ENCODE results near the gene OBSCN. TPM values are rescaled to one million over a fixed set of nuclear protein-coding genes. Genes with fewer than 3 reads are reported as not detected.

The OBSCN gene
- total and polyA plus RNA-seq, 2 of the 13 experiments (the other 11 are each of a cell fraction or from before 2014, with no cell fraction given), result 0.20 TPM

DNA sequence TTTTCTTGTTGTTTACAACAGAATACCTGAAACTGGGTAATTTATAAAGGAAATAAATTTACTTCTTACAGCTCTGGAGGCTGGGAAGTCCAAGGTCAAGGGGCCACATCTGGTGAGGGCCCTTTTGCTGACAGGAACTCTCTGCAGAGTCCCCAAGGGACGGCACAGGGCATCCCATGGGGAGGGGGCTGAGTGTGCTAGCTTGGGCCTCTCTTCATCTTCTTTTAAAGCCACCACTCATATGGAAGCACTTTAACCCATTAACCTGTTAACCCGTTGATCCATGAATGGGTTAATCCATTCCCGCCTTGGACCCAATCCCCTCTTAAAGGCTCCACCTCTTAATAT is 76.3 kb downstream of the OBSCN start (continued):
- TF ChIP-seq RBM22 (optimal IDR thresholded peaks at IDR 0.05; ENCODE audit: low read length), result no peak
- no peak for TF ChIP-seq DMAP1 (CRISPR knock-in tag; IDR thresholded peaks at IDR 0.05)
- TF ChIP-seq EZH2 (conservative IDR thresholded peaks at IDR 0.05; ENCODE audit: low read depth, low read length), result no peak
- no peak for TF ChIP-seq RFX3 (CRISPR knock-in tag; IDR thresholded peaks at IDR 0.05)

DNA sequence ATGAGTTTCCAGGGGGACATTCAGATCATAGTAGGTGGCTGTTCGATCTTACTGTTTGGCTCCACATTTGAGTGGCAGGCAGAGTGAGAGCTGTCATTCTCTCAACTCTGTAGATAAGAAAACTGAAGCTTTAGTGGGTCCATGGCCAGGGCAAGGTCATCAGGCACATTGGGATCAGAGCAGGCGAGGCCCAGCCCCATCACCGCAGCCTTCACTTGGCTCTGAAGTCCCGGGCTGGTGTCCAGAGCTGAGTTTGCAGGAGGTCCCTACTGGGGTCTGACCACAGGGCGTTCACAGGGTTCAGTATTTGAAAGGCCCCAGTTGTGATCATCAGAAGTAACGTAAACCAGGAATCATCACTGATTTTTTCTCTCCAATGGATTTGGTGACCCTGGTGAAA is 76.7 kb downstream of the OBSCN start:
- H3K4me3 ChIP-seq (replicated peaks in 1 of 3; ENCODE audit: insufficient read depth in 1 of 3, low read depth in 2 of 3, low read length in 3 of 3), result no peak overlapping the region
- no peaks in the 10 kb centered on the region for H4K20me1 ChIP-seq (ENCODE audit: insufficient read depth, low read length)
- in situ Hi-C loops (cut with HindIII; ENCODE audit: extremely low pct_ligation_motif_present, low pct_unique_long_range_greater_than_20kb), result no loop called here
- no peak overlapping the region for H3K27ac ChIP-seq (ENCODE audit: extremely low read length, insufficient read depth, low read length)
- ATAC-seq (no peak), DNase-seq (ENCODE audit: low spot score) (no peak), FAIRE-seq (no peak)
- TF ChIP-seq MTERF4 (CRISPR knock-in tag; IDR thresholded peaks at IDR 0.05) (no peak), FOXP4 (CRISPR knock-in tag; IDR thresholded peaks at IDR 0.05) (no peak), MIER2 (CRISPR knock-in tag; IDR thresholded peaks at IDR 0.05) (no peak), MIXL1 (CRISPR knock-in tag; IDR thresholded peaks at IDR 0.05) (no peak), ZSCAN22 (CRISPR knock-in tag; IDR thresholded peaks at IDR 0.05) (no peak), POLR2AphosphoS2 (IDR thresholded peaks at IDR 0.05; ENCODE audit: low read depth, low read length) (no peak), ZNF10 (CRISPR knock-in tag; IDR thresholded peaks at IDR 0.05; ENCODE audit: borderline replicate concordance, low read depth) (no peak), ZMAT3 (CRISPR knock-in tag; conservative IDR thresholded peaks at IDR 0.05) (no peak), ZNF674 (CRISPR knock-in tag; IDR thresholded peaks at IDR 0.05; ENCODE audit: low read depth) (no peak), ZNF574 (CRISPR knock-in tag; IDR thresholded peaks at IDR 0.05) (no peak), CERS6 (CRISPR knock-in tag; IDR thresholded peaks at IDR 0.05) (no peak), ZFX (CRISPR knock-in tag; IDR thresholded peaks at IDR 0.05; ENCODE audit: low read depth) (no peak), RBAK (CRISPR knock-in tag; IDR thresholded peaks at IDR 0.05) (no peak), ZNF33B (CRISPR knock-in tag; IDR thresholded peaks at IDR 0.05) (no peak)
- TF ChIP-seq, protein P1, sequence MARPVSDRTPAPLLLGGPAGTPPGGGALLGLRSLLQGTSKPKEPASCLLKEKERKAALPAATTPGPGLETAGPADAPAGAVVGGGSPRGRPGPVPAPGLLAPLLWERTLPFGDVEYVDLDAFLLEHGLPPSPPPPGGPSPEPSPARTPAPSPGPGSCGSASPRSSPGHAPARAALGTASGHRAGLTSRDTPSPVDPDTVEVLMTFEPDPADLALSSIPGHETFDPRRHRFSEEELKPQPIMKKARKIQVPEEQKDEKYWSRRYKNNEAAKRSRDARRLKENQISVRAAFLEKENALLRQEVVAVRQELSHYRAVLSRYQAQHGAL (CRISPR knock-in tag; IDR thresholded peaks at IDR 0.05; ENCODE audit: not compliant biosample characterization), result no peak
- peaks cover 5% of the 10 kb centered on the region; the same call in 1 of the 2 replicates for H3K4me1 ChIP-seq (ENCODE audit: insufficient read depth, low read length)
- ChIA-PET CTCF (ENCODE audit: low intra/inter-chr PET ratio, low total read pairs) (no interaction called here), POLR2A (no interaction called here)
- no peaks in the 10 kb centered on the region for H3K9me3 ChIP-seq (ENCODE audit: low read length)
- H2AFZ ChIP-seq (ENCODE audit: low read length), result no peak overlapping the region
- peaks cover 4 to 54% of the 10 kb centered on the region in 2 experiments for H3K27me3 ChIP-seq (ENCODE audit: control insufficient read depth in 1 of 2, insufficient read depth in 2 of 2, low read length in 2 of 2)
- 13% methylated on average over 3 of the region's 6 CpGs for WGBS (ENCODE audit: low lambda C conversion rate)
- BruUV-seq (replicated peaks), result no TSS peak
- H3K79me2 ChIP-seq (ENCODE audit: insufficient read depth, low read length), result no peaks in the 10 kb centered on the region
- no peaks in the 10 kb centered on the region for H3K36me3 ChIP-seq (replicated peaks in 1 of 2; ENCODE audit: control insufficient read depth in 1 of 2, insufficient read depth in 2 of 2, low read length in 2 of 2)
- H3K9ac ChIP-seq (ENCODE audit: insufficient read depth, low read depth, low read length), result no peak overlapping the region
- no peak overlapping the region for H3K4me2 ChIP-seq (ENCODE audit: low read depth, low read length)
- intact Hi-C loops (cut with micrococcal nuclease; ENCODE audit: unreplicated experiment), result no loop called here
